ENCODE results near the gene HHAT.
"Not testable (repeated sequence)": the region's sequence is repeated elsewhere in the genome, so short reads cannot be mapped to it uniquely, and the experiment has no call there.

The HHAT gene

DNA sequence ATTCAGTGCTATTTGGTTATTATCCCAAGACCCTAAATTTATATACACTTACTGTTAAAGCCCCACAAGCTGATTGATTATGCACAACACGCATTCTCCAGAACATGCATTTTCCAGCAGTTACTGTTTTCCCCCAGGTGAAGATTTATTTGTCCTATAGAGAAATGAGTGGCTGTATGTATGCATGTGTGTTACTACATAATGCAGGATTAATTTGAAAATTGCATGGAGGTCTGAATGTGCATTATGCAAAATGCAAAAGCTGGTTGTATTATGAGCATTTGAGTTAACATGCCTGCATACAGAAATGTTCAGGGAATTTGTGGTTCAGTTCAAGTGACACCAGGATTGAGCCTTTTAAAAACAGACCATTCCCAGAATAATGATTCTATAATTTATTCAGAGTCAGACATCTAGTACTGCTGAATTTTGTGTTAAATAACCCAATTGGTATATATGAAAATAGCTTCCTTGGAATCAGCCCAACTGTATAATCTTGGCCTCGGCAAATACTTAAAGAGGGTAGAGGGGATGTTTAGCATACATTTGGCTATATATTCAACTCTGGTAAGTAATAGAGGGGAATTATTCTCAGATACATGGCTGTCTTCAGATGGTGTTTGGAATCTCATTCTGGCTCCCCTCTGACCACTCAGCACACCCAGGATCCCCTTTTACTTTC, 320.0 kb downstream of the HHAT start:
- DNase-seq (ENCODE audit: low spot score), result no peak

- no peak for DNase-seq (ENCODE audit: low spot score)
These were observed 321.7 kb downstream of the HHAT start for GRCh38 chr1:210650403-210650802.

GRCh38 chr1:210652329-210652954, 323.7 kb downstream of the HHAT start:
- DNase-seq (ENCODE audit: low spot score), result no peak

GRCh38 chr1:210653771-210654170, 325.1 kb downstream of the HHAT start:
- DNase-seq (ENCODE audit: low spot score), result no peak

GRCh38 chr1:210654176-210654981, 325.7 kb downstream of the HHAT start:
- no peak for DNase-seq (ENCODE audit: low spot score)

DNA sequence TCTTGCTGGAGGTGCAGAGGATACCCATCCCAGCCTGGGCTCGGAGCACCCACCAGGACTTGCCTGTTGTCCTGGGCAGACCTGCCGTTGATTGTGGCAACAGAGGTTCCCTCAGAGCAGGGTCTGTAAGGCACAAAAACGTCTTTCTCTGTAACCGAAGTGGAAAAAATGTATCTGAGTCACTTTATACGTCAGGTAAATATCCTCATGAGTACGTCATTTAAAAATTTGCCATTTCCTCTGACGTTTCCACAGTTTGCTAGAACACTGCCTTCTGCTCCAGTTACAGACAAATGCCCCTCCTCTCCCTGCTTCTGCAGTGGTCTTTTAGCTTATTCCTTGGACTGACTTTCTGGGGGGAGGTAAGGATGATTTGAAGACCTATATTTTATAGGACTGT, 326.8 kb downstream of the HHAT start:
- DNase-seq (ENCODE audit: low spot score), result no peak

DNA sequence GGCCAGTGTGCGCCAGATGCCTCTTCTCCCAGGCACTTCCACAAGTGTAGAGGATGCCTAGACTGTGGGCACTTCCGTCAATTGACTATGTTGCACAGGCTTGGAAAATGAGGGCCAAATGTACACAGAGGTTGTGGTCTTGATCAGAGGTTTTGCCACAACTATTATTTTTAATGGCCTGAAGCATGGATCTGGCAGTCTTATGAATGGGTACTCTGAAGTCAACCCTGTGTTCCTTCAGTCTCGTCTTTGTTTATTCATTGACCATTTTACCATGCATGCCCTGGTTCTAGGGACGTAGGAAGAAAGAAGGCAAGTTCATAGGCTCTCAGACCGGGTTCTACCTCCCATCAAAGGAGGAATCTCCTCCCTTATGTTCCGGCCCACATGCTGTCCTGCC, 329.1 kb downstream of the HHAT start:
- DNase-seq (ENCODE audit: low spot score), result no peak

DNA sequence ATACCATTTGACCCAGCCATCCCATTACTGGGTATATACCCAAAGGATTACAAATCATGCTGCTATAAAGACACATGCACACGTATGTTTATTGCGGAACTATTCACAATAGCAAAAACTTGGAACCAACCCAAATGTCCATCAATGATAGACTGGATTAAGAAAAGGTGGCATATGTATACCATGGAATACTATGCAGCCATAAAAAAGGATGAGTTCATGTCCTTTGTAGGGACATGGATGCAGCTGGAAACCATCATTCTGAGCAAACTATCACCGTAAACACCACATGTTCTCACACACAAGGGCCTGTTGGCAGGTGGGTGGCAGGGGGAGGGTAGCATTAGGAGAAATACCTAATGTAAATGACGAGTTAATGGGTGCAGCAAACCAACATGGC, 332.8 kb downstream of the HHAT start:
- DNase-seq (ENCODE audit: low spot score), result not testable (repeated sequence)

DNA sequence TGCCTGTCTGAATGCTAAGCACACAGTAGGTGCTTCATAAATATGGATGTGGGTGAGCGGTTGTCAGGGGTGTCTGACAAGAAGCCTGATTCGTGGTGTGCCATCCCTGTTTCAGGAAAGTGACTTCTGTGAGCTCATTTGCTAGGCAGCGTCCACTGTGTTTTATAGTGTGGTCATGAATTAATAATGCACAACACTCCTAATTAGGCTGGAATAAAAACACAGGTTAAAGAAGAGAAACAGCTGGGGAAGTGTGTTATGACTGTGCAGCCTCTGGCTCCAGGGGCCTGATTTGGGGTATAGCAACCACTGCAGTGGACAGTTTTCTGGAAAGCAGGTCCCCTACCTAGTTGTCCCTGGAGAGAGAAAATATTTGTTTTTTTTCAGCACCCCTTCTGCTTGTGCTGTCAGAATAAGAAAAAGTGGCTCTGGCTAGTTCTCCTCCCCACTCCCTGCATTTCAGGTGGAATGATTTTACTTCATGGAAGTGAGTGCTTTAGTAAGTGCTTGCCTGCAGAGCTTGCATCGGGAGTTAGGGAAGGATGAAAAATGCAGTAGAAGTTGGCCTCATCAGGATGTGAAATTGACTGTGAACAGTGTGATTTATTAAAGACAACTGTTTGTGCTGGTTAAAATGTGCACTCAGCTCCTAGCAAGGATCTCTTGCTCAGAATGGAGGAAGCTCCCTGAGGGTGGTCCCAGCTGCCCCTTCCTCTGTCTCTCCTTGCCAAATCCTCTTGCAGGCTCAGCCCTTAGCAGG, 333.8 kb downstream of the HHAT start:
- DNase-seq (ENCODE audit: low spot score), result no peak

GRCh38 chr1:210663730-210664573, 335.2 kb downstream of the HHAT start:
- DNase-seq (ENCODE audit: low spot score), result no peak

GRCh38 chr1:210669951-210670350, 341.2 kb downstream of the HHAT start:
- no peak for DNase-seq (ENCODE audit: low spot score)

GRCh38 chr1:210674151-210674550, 345.4 kb downstream of the HHAT start:
- DNase-seq (ENCODE audit: low spot score), result no peak

- DNase-seq (ENCODE audit: low spot score), result no peak
These were observed 347.8 kb downstream of the HHAT start for GRCh38 chr1:210676539-210676938.

- no peak for DNase-seq (ENCODE audit: low spot score)
These were observed 348.8 kb downstream of the HHAT start for GRCh38 chr1:210677533-210677932.

- no peak for DNase-seq (ENCODE audit: low spot score)
These were observed 349.6 kb downstream of the HHAT start for GRCh38 chr1:210678306-210678705.

DNA sequence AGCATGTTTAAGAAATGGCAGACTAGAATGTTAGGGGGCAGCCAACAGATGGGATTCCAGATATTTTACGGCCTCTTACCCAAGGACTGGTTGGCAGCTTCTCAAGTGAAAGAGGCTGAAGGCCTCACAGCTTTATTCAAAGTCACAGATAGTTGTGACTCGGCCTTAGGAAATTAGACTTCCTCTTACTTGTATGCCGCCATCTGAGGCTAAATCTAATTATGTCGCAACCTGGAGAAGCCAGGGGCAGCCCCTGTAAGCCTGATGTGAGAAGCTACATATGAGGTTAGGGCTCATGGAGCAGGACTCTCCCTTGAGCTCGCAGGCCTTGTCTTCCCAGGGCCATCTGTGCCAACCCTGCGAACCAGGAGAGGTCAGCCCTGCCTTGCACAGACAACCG, 352.5 kb downstream of the HHAT start:
- no peak for DNase-seq (ENCODE audit: low spot score)

DNA sequence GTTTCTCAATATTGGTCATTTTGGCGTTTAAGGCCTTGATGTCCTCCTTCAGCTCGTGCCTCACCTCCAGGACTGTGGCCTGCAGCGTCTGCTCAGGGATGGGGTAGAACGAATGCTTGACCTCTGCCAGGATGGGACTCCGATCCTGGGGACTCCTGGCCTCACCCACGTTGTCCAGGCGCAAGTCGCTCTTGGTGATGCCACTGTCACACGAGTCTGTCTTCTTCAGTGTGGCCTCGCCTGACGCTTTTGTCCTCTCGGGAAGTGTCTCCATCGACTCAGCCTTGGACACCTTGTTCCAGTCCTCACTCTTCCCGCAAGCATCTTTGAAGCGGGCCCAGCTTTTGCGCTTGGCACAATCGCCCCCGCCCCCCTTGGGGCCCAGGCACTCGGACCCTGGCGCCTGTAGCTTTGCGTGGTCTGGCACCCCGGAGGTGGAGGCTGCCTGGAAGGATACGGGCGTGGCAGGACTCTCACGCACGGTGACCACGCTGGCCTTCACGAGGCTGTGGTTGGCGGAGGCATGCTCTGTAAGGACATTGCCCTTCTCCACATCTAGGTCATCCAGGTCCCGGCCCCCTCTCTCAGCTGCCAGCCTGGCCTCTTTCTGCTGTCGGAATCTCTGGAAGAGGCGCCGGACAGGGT, 354.8 kb downstream of the HHAT start:
- no peak for DNase-seq (ENCODE audit: low spot score)

DNA sequence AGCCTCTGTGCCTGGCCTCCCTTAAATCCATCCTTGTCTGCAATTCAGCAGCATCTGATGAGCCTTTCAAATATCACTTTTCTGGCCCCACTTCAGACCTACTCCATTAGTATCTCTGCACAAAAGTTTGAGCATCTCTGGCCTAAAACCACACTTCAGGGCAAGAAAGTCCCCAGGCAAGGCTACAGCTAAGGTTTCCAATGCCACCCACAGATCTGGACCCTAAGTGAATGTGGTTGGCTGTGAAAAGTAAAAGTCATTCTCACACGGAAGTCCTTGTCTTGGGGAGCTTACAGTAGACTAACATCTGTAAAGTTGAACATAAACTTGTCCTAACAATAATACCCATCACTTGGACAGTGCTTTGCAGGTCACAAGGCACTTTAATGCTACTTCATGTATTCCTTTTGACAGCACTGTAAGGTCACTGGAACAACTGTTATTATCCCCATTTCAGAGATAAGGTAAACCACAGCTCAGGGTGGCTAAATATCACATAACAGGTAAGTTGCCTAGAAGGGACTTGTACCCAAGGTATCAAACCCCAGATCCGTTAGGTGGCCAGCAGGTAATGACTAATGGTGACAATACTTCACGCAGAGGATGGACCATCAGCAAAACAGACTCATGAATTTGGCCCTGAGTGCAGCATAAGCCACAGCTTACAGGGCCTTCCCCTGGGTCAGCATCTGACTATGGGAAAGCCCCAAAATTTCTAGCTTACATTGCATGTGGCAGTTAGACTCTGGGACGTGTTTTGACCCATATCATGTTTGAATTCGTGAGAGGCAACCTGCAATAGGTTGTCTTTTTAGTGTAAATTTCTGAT, 356.0 kb downstream of the HHAT start:
- DNase-seq (ENCODE audit: low spot score), result no peak

- DNase-seq (ENCODE audit: low spot score), result no peak
These were observed 356.6 kb downstream of the HHAT start for GRCh38 chr1:210685295-210685650.

GRCh38 chr1:210686841-210687240, 358.1 kb downstream of the HHAT start:
- no peak for DNase-seq (ENCODE audit: low spot score)

Data from HuH-7.5 (cell line).